Neural progenitor cell (in vitro differentiated cells): ENCODE data around the gene TM9SF2. TPM values are rescaled to one million over a fixed set of nuclear protein-coding genes. Genes with fewer than 3 reads are reported as not detected.

Experiments
- DNase-seq: peaks from one replicate; pipeline ENCODE4 v3.0.0-alpha.2; 2016; ENCODE audit warnings: low spot score
- H2AFZ ChIP-seq: fragments of 200-600 bp; sonication (generic); replicated peaks from 2 replicates; pipeline ENCODE4 v1.6.1; 2016; ENCODE audit warnings: antibody characterized with exemption
- H3F3A ChIP-seq: fragments of 200-600 bp; sonication (generic); 2 replicates; pipeline ENCODE4 v1.6.1; 2016; ENCODE audit warnings: antibody characterized with exemption, low read depth
- H3K27ac ChIP-seq: fragments of 200-600 bp; sonication (generic); 2 replicates; pipeline ENCODE4 v1.5.1; 2016; ENCODE audit warnings: mild to moderate bottlenecking
- H3K27me3 ChIP-seq: fragments of 200-600 bp; sonication (generic); 2 replicates; pipeline ENCODE4 v1.6.1; 2016; ENCODE audit warnings: mild to moderate bottlenecking, moderate library complexity
- H3K36me3 ChIP-seq: fragments of 200-600 bp; sonication (generic); 2 replicates; pipeline ENCODE4 v1.5.1; 2016
- H3K4me1 ChIP-seq: fragments of 200-600 bp; sonication (generic); 2 replicates; pipeline ENCODE4 v1.6.1; 2016; ENCODE audit warnings: mixed run types
- H3K4me2 ChIP-seq: fragments of 200-600 bp; sonication (generic); 2 replicates; pipeline ENCODE4 v1.6.1; 2016
- H3K4me3 ChIP-seq: fragments of 200-600 bp; sonication (generic); 2 replicates; pipeline ENCODE4 v1.5.1; 2016
- H3K79me2 ChIP-seq: fragments of 200-600 bp; sonication (generic); 2 replicates; pipeline ENCODE4 v1.6.1; 2016; ENCODE audit warnings: low read depth
- H3K9ac ChIP-seq: fragments of 200-600 bp; sonication (generic); 2 replicates; pipeline ENCODE4 v1.6.1; 2016
- H3K9me3 ChIP-seq: fragments of 200-600 bp; sonication (generic); 2 replicates; pipeline ENCODE4 v1.5.1; 2016; ENCODE audit warnings: low read depth
- H4K20me1 ChIP-seq: fragments of 200-600 bp; sonication (generic); 2 replicates; pipeline ENCODE4 v1.6.1; 2016; ENCODE audit warnings: low read depth
- H3K27ac Mint-ChIP-seq: 3 replicates; pipeline ENCODE4 v1.8.0; 2021; ENCODE audit warnings: mixed read lengths
- H3K27me3 Mint-ChIP-seq: 2 replicates; pipeline ENCODE4 v1.8.0; 2022; ENCODE audit warnings: low read depth, mild to moderate bottlenecking, inconsistent platforms, moderate library complexity, mixed read lengths; ENCODE audit not compliant: insufficient read depth
- H3K36me3 Mint-ChIP-seq: 3 replicates; pipeline ENCODE4 v1.8.0; 2021; ENCODE audit warnings: mixed read lengths
- H3K4me1 Mint-ChIP-seq: 3 replicates; pipeline ENCODE4 v1.8.0; 2021; ENCODE audit warnings: mixed read lengths
- H3K4me3 Mint-ChIP-seq: 3 replicates; pipeline ENCODE4 v1.8.0; 2021; ENCODE audit warnings: mild to moderate bottlenecking, moderate library complexity, mixed read lengths
- H3K9me3 Mint-ChIP-seq: 3 replicates; pipeline ENCODE4 v1.8.0; 2020; ENCODE audit warnings: mixed read lengths
- CTCF ChIP-seq: fragments of 200-600 bp; sonication (generic); IDR thresholded peaks from 2 replicates; pipeline ENCODE4 v1.5.1; 2017; ENCODE audit warnings: antibody characterized with exemption, mild to moderate bottlenecking
- EZH2 ChIP-seq: fragments of 200-600 bp; sonication (generic); IDR thresholded peaks from 2 replicates; pipeline ENCODE4 v1.6.1; 2017; ENCODE audit warnings: antibody characterized with exemption, mild to moderate bottlenecking, moderate library complexity
- EZH2phosphoT487 ChIP-seq: fragments of 200-600 bp; sonication (generic); IDR thresholded peaks from 2 replicates; pipeline ENCODE4 v1.6.1; 2017; ENCODE audit warnings: antibody characterized with exemption
- total RNA-seq: library from RNA; depleted of rRNA; stranded (reverse); fragments of >200 nt; gene quantifications from 2 replicates; pipeline ENCODE4 v1.2.3, GENCODE V29; 2015; ENCODE audit warnings: low replicate concordance

The TM9SF2 gene
- total RNA-seq, 1 donor from 2014 or later = 128 TPM

GRCh38 chr13:99553033-99553432 lies 51.8 kb downstream of the TM9SF2 start:
- Histone ChIP-seq H4K20me1 (no peaks in the 10 kb centered on the region), H3K4me2 (no peak overlapping the region), H3K27ac (no peak overlapping the region), H3K36me3 (peaks cover 13% of the 10 kb centered on the region), H2AFZ (no peak overlapping the region), H3K9me3 (no peaks in the 10 kb centered on the region), H3F3A (peaks cover 12% of the 10 kb centered on the region), H3K9ac (no peak overlapping the region), H3K27me3 (no peaks in the 10 kb centered on the region), H3K4me3 (no peak overlapping the region), H3K4me1 (no peaks in the 10 kb centered on the region), H3K79me2 (no peaks in the 10 kb centered on the region)
- TF ChIP-seq EZH2 (no peak), EZH2phosphoT487 (no peak), CTCF (no peak)
- Mint-ChIP-seq H3K27me3 (no peaks in the 10 kb centered on the region), H3K4me1 (no peaks in the 10 kb centered on the region), H3K9me3 (no peaks in the 10 kb centered on the region), H3K36me3 (peaks cover 40% of the 10 kb centered on the region), H3K27ac (no peak overlapping the region), H3K4me3 (no peak overlapping the region)
- no peak for DNase-seq

DNA sequence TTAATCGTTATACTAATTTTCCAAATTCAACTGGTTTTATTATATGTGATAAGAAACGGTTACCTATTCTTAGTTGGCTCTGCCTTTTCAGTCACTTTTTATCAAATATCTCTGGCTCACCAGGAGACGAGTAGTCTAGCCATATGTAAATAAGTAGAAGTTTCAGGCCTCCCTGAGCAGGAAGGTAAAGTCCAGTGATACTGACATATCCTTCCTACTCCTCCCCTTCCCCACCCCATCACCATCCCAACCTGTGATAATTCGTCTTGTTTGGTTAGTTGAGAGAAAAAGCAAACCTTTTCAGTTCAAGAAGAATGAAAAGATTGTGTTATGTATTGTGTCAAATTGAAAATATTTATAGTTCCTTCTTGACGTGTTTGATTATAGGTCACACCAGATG lies 53.9 kb downstream of the TM9SF2 start:
- DNase-seq = no peak
- Histone ChIP-seq H3F3A (peaks cover 12% of the 10 kb centered on the region), H3K4me1 (no peaks in the 10 kb centered on the region), H3K4me3 (no peak overlapping the region), H3K27me3 (no peaks in the 10 kb centered on the region), H2AFZ (no peak overlapping the region), H4K20me1 (no peaks in the 10 kb centered on the region), H3K4me2 (no peak overlapping the region), H3K79me2 (no peaks in the 10 kb centered on the region), H3K9me3 (no peaks in the 10 kb centered on the region), H3K27ac (no peak overlapping the region), H3K9ac (no peak overlapping the region), H3K36me3 (peaks cover 10% of the 10 kb centered on the region)
- TF ChIP-seq EZH2 (no peak), CTCF (no peak), EZH2phosphoT487 (no peak)
- Mint-ChIP-seq H3K27me3 (no peaks in the 10 kb centered on the region), H3K9me3 (no peaks in the 10 kb centered on the region), H3K4me3 (no peak overlapping the region), H3K4me1 (no peaks in the 10 kb centered on the region), H3K27ac (no peak overlapping the region), H3K36me3 (peaks cover 39% of the 10 kb centered on the region)

DNA sequence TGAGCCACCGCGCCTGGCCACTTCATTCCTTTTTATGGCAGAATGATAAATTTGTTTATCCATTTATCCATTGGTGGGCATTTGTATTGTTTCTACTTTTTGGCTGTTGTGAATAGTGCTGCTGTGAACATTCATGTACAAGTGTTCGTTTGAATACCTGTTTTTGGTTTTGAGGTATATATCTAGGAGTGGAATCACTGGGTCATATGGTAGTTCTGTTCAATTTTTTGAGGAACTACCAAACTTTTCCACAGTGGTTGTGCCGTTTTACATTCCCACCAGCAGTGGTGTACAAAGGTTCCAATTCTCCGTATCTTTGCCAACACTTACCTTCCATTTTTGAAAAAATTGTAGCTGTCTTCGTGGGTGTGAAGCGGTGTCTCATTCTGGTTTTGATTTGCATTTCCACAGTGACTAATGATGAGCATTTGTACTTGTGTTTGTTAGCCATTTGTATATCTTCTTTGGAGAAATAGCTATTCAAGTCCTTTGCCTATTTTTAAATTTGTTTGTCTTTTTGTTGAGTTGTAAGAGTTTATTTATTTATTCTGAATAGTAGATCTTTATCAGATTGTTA lies 55.7 kb downstream of the TM9SF2 start:
- Mint-ChIP-seq H3K27ac (no peak overlapping the region), H3K4me3 (no peak overlapping the region), H3K27me3 (no peaks in the 10 kb centered on the region), H3K36me3 (peaks cover 39% of the 10 kb centered on the region), H3K9me3 (no peaks in the 10 kb centered on the region), H3K4me1 (no peaks in the 10 kb centered on the region)
- H3K9ac ChIP-seq = no peak overlapping the region
- no peak overlapping the region for H3K27ac ChIP-seq
- H4K20me1 ChIP-seq = no peaks in the 10 kb centered on the region
- H2AFZ ChIP-seq = no peak overlapping the region
- peaks cover 10% of the 10 kb centered on the region for H3K36me3 ChIP-seq
- H3K4me3 ChIP-seq = no peak overlapping the region
- peaks cover 12% of the 10 kb centered on the region for H3F3A ChIP-seq
- H3K4me2 ChIP-seq = no peak overlapping the region
- no peaks in the 10 kb centered on the region for H3K79me2 ChIP-seq
- DNase-seq = no peak
- H3K27me3 ChIP-seq = no peaks in the 10 kb centered on the region
- no peaks in the 10 kb centered on the region for H3K9me3 ChIP-seq
- TF ChIP-seq EZH2phosphoT487 (no peak), EZH2 (no peak), CTCF (no peak)
- H3K4me1 ChIP-seq = no peaks in the 10 kb centered on the region
